HuH-7 (cell line): Measurements from ENCODE around the gene ERRFI1.

Experiments used
- DNase-seq: peaks from one replicate; pipeline ENCODE4 v3.0.0; 2011; ENCODE audit warnings: low spot score

ERRFI1 gene

DNA sequence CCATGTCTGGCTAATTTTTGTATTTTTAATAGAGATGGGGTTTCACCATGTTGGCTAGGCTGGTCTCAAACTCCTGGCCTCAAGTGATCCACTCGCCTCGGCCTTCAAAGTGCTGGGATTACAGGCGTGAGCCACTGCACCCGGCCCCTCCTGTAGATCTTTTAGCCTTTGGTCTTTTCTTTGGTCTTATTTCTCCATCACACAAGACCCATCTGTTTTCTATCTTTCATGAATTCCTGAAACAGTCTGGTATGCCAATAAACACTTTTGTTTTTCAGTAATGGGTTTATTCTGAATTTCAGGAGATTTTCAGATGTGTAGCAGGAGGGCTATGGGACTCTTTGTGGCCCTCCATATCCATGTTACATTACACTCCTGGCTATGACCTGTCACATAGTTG lies 23.2 kb downstream of the ERRFI1 start:
- no peak for DNase-seq

DNA sequence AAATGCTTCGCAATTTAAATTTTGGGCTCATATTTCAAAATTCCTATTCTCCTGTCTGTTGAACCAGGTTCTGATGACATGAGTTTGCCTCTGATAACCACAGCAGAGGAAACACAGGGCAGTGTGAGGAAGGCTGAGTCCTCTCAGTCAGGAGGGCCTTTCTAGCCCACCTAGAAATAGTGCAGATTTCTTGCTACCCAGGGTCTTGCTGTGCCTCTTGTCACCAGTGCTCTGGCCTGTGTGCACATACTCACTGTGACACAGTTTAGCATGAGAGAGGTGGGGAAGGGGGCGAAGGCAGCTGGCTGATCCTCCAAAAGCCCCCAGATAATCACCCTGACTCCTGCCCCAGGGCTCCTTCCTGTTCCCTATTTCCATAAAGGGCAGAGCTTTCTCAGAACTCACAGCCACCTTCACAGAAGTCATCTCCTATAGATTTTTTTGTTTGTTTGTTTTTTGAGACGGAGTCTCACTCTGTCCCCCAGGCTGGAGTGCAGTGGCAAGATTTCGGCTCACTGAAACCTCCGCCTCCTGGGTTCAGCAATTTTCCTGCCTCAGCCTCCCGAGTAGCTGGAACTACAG lies 23.7 kb downstream of the ERRFI1 start:
- no peak for DNase-seq

DNA sequence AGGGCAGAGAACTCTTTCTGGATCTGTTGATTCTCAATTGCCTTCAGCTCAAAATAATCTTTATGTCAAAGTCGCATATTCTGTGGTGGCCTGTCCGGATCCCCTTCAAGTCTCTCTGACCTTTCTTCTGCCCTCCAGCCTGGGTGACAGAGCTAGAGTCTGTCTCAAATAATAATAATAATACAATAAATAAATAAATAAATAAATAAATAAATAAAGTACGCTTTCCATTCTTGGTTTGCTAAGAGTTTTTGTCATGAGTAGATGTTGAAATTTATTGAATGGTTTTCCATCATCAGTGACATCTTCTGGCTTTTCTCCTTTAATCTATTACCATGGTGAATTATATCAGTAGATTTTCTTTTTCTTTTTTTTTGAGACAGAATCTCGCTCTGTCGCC lies 30.7 kb downstream of the ERRFI1 start:
- no peak for DNase-seq

DNA sequence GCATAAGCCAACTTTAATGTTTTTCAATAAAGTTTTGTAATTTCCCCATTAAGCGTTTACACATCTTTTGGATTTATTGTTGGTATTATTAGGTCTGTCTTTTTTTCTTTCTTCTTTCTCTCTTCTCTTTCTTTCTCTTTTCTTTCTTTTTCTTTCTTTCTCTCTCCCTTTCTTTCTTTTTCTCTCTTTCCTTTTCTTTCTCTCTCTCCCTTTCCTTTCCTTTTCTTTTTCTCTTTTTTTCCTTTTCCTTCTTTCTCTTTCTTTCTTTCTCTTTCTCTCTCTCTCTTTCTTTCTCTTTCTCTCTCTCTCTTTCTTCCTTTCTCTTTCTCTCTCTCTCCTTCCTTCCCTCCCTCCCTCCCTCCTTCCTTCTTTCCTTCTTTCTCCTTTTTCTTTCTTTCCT lies 31.3 kb downstream of the ERRFI1 start:
- no peak for DNase-seq

DNA sequence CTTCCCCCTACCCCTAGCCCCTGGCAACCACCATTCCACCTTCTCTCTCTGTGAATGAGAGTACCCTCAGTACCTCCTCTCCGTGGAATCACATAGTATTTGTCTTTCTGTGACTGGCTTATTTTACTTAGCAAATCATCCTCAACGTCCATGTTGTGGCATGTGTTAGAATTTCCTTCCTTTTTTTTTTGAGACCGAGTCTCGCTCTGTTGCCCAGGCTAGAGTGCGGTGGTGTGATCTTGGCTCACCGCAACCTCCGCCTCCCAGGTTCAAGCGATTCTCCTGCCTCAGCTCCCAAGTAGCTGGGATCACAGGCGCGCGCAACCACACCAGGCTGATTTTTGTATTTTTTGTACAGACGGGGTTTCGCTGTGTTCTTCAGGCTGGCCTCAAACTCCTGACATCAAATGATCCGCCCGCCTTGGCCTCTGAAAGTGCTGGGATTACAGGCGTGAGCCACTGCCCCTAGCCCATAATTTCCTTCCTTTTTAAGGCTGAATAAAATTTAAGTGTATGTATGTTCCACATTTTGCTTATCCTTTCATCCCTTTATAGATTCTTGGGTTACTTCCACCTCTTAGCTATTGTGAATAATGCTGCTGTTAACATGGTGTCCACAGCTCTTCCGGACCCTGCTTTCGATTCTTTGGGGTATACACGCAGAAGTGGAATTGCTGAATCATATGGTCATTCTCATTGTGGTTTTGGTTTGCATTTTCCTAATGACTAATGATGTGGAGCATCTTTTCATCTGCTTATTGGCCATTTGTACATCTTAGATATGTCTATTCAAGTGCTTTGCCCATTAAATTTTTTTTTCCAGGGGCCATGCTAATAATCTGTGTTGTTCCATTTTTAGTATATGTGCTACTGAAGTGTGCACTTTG lies 32.3 kb downstream of the ERRFI1 start:
- DNase-seq, result no peak

DNA sequence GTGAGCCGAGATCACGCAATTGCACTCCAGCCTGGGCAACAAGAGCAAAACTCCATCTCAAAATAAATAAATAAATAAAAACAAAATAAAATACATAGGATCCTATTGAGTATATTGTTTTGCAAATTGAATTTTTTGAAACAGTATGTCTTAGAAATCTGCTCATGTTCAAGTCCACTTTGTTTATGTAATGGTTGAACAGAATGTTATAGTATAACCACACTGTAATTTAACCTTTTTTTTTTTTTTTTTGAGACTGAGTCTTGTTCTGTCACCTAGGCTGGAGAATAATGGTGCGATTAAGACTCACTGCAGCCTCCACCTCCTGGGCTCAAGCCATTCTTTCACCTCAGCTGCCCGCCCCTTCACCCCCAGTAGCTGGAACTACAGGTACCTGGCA lies 33.2 kb downstream of the ERRFI1 start:
- DNase-seq, result no peak

DNA sequence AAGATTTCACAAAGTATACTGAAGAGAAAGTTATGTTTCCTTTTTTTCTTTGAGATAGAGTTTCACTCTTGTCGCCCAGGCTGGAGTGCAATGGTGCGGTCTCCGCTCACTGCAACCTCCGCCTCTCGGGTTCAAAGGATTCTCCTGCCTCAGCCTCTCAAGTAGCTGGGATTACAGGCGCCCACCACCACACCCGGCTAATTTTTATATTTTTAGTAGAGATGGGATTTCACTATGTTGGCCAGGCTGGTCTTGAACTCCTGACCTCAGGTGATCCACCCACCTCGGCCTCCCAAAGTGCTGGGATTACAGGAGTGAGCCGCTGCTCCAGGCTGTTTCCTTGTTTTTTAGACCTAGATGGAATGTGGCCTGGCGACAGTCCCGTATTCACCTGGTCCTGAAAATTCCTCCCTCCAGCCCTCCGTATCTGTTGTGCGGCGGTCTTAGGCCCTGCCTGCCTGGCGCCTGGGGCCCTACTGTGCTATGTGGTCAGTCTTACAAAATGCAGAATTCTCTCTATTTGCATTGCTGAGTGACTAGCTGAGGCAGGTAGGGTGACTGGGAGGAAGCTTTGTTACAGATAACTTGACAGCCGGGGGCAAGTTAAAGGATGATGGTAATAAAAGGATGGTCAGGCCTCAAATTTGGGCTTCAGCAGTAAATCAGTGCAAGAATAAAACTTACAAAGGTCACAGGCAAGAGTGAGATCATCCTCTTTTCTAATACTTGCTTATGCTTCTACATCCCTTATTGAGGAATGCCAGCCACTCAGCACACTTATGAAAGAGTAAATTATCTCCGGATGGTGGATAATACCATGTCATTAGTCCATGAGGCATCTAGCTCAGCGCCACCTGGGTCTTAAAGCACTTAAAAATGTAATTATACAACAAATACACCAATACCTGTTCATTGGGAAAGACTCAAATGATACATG lies 34.3 kb downstream of the ERRFI1 start:
- no peak for DNase-seq

DNA sequence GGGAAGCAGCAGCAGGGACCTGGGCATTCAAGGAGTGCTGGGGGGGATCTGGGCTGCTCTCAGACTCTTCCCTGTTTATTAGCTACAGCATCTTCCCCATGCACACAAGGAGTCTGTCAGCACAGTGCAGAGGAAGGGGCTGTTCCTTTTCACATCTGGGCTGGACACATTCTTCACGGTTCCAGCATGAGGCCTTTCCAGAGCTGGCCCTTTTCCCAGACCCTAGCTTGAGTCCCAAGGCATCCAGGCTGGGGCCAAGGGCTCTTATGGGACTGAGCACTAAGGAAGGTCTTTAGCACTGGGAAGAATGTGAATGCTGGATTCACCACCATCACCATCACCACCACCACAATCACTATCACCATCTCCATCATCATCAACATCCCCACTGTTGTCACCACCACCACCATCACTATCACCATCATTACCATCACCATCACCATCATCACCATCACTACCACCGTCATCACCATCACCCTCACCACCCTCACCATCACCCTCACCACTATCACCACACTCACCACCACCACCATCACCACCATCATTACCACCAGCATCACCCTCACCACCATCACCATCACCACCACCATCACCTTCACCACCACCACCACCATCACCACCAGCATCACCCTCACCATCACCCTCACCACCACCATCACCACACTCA lies 36.2 kb downstream of the ERRFI1 start:
- no peak for DNase-seq

DNA sequence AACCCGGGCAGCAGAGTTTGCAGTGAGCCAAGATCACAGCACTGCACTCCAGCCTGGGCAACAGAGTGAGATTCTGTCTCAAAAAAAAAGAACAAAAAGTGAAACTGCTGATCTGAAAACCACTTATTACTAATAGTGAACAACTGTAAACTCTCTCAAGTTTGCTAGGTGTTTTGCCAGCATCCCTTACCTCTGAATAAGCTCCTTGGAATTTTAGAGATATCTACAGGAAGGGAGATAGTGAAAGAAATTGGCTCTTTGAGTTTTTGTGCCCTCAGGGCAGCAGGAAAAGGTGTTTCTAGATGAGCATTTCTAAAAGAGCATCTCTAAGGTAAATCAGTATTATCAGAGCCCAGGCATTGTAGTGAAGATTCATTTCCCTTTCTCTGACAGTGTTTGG lies 37.5 kb downstream of the ERRFI1 start:
- DNase-seq, result no peak

DNA sequence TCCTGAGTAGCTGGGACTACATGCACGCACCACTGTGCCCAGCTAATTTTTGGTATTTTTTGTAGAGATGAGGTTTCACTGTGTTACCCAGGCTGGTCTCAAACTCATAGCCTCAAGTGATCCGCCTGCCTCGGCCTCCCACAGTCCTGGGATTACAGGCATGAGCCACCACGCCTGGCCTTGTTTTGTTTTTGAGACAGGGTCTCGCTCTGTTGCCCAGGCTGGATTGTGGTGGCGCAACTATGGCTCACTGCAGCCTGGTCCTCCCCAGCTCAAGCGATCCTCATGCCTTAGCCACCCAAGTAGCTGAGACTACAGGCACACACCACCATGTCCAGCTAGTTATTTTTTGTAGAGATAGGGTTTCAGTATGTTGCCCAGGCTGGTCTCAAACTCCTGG lies 38.6 kb downstream of the ERRFI1 start:
- DNase-seq, result no peak

DNA sequence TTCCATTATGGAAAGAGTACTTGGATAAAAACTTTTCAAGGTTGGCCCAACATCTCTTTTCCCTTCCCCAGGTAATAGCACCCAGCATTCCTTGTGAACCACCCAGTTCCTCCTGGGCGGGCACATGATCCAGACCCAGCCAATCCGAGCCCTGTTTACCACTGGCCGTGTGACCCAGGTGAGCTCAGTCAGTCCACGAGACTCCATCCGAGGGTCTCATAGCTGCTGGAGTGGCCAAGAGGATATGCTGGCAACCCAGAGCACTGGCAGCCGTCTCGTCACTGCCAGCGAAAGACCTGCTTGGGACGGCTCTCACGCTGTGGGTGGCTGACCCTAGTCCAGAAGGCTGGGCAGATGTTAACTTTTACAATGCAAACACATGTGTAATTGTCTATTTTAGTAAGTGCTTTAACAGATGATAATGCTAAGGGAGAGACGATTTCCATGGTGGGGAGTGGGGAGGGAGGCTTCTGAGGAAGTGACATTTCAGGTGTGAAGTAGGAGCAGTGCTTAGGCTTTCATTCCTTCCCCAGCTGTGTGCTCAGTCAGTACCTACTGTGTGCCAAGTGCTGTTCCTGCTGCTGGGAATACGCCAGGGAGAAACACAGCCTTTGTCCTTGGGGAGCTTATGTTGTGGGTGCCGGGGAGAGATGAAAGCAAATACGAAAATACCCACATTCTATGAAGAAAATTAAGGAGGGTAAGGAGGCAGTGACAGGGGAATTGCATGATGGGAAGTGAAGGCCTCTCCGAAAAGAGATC lies 40.1 kb downstream of the ERRFI1 start:
- DNase-seq, result no peak

DNA sequence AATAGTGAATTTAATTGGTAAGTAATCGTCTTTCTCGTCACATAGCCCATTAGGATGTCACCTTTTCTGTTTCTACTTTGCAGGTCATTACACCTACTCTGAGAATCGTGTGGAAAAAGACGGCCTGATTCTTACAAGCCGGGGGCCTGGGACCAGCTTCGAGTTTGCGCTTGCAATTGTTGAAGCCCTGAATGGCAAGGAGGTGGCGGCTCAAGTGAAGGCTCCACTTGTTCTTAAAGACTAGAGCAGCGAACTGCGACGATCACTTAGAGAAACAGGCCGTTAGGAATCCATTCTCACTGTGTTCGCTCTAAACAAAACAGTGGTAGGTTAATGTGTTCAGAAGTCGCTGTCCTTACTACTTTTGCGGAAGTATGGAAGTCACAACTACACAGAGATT lies 41.3 kb downstream of the ERRFI1 start:
- no peak for DNase-seq

DNA sequence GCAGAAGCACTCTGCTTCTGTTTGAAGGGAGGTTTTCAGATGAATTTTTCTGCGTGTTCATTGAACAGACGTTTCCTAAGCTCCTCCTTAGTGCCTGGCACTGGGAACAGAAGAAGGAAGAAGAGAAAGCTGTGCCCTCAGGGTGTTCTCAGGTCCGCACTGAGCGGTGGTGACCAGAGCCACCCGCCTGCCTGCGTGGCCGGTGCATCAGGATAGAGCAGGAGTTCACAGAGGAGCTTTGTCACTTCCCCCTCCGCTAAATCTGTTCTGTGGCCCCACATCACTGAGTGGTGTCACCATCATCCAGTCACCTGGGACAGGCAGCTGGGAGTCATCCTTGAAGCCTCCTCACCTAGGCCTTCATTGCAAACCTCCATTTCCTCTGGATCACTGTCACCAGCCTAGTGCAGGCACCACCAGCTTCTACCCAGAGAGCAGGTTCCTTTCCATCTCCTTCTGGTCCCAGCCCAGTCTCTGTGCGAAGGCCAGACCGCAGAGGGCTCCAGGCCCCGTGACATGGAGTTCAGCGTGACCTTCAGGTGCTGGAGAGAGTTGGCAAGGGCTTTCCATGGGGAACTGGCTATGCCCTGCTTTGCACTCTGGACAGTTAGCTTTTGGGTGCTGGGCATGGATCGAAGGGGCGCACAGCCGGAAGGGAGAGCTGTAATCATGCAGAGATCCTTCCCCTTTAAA lies 42.9 kb downstream of the ERRFI1 start:
- no peak for DNase-seq

DNA sequence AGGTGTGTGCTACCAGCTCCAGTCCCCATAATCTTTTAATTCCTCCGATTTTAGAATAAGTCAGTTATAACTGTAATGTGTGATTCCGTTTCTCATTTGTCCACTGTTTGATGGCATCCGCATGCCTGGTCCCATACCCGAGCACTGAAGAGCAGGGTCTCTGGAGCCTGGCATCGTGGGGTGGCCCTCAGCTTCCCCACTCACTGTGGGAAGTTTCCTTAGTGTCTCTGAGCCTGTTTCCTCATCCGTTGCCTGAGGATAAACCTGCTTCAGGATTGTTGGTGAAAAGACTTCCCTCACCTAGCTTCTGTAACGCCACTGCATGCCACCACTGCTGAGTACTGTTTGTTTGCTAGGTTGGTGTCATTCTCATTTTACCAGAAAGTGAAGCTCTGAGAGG lies 45.1 kb downstream of the ERRFI1 start:
- DNase-seq, result no peak

DNA sequence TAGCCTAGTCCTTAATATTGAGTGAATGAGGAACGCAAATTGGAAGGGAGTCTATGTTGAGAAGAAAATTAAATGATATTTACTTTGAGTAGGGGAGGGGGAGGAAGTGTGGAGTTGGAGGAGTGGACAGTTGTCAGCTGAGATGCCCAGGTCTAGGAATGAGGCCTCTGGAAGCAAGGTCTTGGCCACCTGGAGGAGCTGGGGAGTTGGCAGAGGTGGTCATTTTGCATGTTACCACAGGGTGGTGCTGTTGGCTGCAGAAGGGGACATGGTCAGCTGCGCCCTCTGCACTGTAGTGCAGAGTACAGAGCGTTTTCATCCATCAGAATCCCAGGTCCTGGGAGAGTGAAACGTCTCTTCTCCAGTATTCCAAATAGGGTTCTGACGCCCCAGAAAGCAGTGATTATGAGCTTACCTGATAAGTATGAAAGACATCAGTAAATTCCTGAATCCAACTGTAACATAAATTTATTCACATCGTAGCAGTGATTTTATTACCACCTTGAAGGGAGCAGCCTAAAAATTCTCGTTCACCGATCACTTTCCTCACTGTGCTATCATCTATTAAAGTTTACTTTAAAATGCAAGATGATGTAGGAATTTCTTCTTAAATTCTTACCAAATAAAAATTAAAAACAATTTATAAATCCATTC lies 50.8 kb downstream of the ERRFI1 start:
- DNase-seq, result peak; percentile 73

DNA sequence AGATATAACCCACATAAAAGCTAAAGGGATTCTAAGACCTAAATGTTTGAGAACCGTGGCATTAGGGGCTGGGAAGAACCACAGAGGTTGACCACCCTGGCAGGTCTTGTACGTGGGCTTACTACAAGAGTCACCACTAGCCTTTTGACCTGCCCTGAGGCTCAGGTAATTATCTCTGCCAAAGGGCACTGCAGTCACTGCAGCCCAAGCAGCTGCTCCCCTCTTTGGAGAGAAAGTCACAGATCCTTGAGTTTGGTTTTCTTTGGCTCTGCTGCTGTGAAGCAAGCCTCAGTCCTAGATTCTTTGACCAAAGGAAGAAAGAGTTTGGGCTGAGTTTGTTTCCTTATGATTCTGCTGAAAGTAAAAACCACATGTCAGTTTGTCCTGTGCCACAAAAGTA lies 53.0 kb downstream of the ERRFI1 start:
- DNase-seq, result no peak

DNA sequence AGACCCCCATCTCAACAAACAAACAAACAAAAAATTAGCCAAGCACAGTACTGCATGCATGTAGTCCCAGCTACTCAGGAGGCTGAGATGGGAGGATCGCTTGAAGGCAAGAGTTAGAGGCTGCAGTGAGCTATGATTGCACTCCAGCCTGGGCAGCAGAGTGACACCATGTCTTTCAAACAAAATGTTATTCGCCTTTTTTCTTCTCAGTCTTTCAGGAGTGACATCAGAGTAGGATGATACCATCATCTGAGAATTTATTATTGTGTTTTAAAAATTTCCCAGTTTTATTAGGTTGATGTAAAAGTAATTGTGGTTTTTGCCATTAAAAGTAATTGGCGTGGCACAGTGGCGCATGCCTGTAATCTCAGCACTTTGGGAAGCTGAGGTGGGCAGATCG lies 53.8 kb downstream of the ERRFI1 start:
- no peak for DNase-seq

DNA sequence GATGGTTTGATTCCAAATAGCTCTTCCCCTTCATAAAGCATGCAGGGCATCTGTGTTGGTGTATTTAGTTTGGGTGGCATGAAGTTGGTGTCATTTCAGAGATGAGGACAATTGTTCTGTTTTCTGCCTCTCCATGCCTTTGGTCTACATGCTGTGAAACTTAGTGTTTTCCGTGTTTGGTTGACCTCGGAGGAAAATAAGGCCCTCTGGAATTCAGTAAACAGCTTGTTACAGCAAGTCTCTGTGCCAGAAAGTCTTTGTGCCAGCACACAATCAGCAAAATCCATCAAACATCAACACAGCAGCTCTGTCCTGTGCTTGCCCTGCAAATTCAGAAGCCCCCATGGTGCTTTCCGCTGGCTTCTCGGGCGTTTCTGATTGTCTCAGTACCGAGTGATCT lies 55.1 kb downstream of the ERRFI1 start:
- DNase-seq, result no peak

DNA sequence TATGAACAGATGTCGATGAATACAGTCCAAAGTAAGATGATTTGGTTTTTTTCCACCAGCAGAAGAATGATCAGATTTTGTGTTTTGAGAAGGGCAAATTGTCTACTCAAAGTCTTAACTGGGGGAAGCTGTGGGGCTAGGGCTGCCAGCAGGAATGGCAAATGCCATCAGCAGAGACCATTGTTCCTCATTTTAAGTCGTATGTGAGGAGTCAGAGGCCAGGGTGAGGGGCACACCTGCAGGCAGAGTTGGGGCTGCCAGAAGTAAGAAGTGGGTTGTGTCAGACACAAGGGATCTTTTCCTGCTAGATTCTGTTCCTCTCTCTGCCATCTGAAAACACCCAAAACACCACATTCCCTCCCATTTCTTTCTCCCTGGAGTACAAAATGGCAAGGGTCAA lies 55.9 kb downstream of the ERRFI1 start:
- DNase-seq, result no peak

DNA sequence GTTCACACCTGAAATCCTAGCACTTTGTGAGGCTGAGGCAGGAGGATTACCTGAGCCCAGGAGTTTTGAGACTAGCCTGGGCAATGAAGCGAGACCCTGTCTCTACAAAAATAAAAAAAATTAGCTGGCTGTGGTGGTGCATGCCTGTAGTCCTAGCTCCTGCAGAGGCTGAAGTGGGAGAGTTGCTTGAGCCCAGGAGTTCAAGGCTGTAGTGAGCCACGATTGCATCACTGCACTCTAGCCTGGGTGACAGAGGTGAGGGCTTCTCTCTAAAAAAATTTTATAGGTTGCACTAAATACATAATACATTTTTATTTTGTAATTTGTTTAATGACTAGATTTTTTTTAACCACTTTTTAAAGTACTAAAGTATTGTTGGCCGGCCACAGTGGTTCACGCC lies 58.5 kb downstream of the ERRFI1 start:
- no peak for DNase-seq
